Left ventricle myocardium inferior (tissue), 1 donor: ENCODE results near the gene GRB10. TPM values are rescaled to one million over a fixed set of nuclear protein-coding genes. Genes with fewer than 3 reads are reported as not detected.

Experiments
- DNase-seq: peaks from one replicate; pipeline ENCODE4 v3.0.0-alpha.2; 2020
- H3K27ac ChIP-seq: fragments of 200-600 bp; replicated peaks from 2 replicates; pipeline ENCODE4 v1.8.0; 2021
- H3K27me3 ChIP-seq: fragments of 200-600 bp; 2 replicates; pipeline ENCODE4 v1.8.0; 2021; ENCODE audit warnings: low read depth
- H3K36me3 ChIP-seq: fragments of 200-600 bp; 2 replicates; pipeline ENCODE4 v1.8.0; 2021
- H3K4me1 ChIP-seq: fragments of 200-600 bp; 2 replicates; pipeline ENCODE4 v1.8.0; 2021
- H3K4me3 ChIP-seq: fragments of 200-600 bp; 2 replicates; pipeline ENCODE4 v1.8.0; 2021; ENCODE audit warnings: mild to moderate bottlenecking, moderate library complexity
- H3K9me3 ChIP-seq: fragments of 200-600 bp; replicated peaks from 2 replicates; pipeline ENCODE4 v1.8.0; 2021
- intact Hi-C: fragments of 100-400 bp; cut with micrococcal nuclease; formaldehyde crosslinking; loops from one replicate; pipeline ENCODE4 v1.11.0; 2022
- total RNA-seq: library from RNA; stranded (reverse); fragmentation: NEBNext Ultra II Directional; extraction: Animal tissue kit (Norgen Biotek cat#: 25700); gene quantifications from one replicate; pipeline ENCODE4 v1.2.1, GENCODE V29; 2021
- TF ChIP-seq, protein P1 (sequence below): fragments of 200-600 bp; IDR thresholded peaks from 2 replicates; pipeline ENCODE4 v1.8.0; 2021; ENCODE audit warnings: antibody characterized with exemption, mild to moderate bottlenecking, borderline replicate concordance
- donor health status: DM: no; HTN: yes; CAD: no; lungs with severe emphysema.

The GRB10 gene
- total RNA-seq, 1 donor from 2014 or later = 40.6 TPM

DNA sequence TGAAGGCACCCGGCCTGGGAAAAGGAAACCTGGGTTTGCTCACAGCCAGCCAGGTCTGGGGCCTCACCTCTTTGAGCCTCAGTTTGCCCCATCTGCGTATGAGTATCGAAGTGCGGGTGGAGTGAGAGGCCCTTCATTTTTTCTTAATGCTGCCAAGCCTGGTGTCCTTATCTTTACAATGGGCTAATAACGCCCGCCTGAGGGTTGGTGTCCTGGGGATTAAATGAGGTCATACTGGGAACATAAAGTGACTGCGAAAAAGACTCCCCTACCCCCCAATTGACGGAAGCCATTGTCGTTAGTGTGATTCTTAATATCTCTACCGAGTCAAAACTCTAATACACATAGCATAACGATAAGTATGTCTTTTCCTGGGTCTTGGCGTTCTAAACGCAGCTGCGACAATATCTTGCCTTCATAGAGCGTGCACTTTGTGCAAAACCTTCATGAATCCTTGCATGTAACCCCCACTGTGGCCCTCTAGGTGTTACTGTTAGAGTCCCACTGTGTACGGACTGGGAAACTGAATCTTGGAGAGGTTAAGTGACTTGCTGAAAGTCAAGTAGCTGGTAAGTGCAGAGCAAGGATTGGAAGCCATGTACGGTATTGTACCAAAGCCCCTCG is 11.4 kb upstream of the GRB10 start:
- Histone ChIP-seq H3K27me3 (no peaks in the 10 kb centered on the region), H3K36me3 (no peaks in the 10 kb centered on the region), H3K4me1 (peaks cover 37% of the 10 kb centered on the region), H3K27ac (peak overlapping the region; percentile 91), H3K4me3 (peak overlapping the region; percentile 81), H3K9me3 (peaks cover 8% of the 10 kb centered on the region)
- TF ChIP-seq, protein P1, sequence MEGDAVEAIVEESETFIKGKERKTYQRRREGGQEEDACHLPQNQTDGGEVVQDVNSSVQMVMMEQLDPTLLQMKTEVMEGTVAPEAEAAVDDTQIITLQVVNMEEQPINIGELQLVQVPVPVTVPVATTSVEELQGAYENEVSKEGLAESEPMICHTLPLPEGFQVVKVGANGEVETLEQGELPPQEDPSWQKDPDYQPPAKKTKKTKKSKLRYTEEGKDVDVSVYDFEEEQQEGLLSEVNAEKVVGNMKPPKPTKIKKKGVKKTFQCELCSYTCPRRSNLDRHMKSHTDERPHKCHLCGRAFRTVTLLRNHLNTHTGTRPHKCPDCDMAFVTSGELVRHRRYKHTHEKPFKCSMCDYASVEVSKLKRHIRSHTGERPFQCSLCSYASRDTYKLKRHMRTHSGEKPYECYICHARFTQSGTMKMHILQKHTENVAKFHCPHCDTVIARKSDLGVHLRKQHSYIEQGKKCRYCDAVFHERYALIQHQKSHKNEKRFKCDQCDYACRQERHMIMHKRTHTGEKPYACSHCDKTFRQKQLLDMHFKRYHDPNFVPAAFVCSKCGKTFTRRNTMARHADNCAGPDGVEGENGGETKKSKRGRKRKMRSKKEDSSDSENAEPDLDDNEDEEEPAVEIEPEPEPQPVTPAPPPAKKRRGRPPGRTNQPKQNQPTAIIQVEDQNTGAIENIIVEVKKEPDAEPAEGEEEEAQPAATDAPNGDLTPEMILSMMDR = no peak
- no peak for DNase-seq
- intact Hi-C loops = loop anchor here (5.0 to 10.0 kb wide), 2 partner anchors 161 to 348 kb away; no protein-coding TSS in a partner anchor

DNA sequence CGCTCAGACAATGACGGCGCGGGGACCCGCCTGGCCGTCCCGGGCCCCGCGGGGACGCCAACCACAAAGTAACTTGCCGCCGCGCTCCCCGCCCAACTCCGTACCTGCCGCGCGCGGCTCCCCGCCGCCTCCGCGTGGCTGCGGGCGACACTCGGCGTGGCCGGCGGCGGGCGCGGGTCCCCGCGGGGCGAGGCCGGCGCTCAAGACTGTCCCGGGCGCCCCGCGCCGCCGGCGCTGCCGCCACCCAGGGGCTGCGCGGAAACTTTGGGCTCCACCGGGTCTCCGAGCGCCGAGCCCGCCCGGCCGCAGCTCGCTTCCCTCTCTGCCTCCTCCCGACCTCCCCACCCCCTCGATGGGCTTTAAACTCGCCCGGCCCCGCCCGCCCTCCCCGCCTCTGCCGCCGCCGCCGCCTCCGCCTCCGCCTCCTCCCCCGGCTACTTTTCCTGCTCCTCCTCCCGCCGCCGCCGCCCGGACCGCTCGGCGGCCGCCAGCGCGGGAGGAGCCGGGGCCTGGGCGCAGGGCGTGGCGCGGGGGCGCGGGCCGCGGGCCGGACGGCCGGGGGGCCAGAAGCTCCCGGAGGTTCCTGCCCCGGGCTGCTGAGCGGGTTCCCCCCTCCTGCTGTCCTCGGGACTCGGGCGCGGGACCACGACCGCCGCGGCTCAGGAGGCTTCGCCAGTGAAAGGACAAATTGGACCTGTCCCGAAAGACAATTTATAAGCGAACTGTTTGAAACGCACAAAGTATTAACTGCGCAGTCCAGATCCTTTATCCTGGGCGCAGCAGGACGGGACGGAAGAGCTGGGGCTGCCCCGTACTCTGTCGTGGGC is 10.6 kb upstream of the GRB10 start:
- Histone ChIP-seq H3K36me3 (no peaks in the 10 kb centered on the region), H3K4me3 (peak overlapping the region; percentile 81), H3K4me1 (peaks cover 43% of the 10 kb centered on the region), H3K27ac (peak overlapping the region; percentile 91), H3K27me3 (no peaks in the 10 kb centered on the region), H3K9me3 (peaks cover 4% of the 10 kb centered on the region)
- TF ChIP-seq, protein P1 = no peak
- DNase-seq = peak; percentile 76
- intact Hi-C loops = loop anchor here (5.0 to 10.0 kb wide), 2 partner anchors 161 to 349 kb away; no protein-coding TSS in a partner anchor

DNA sequence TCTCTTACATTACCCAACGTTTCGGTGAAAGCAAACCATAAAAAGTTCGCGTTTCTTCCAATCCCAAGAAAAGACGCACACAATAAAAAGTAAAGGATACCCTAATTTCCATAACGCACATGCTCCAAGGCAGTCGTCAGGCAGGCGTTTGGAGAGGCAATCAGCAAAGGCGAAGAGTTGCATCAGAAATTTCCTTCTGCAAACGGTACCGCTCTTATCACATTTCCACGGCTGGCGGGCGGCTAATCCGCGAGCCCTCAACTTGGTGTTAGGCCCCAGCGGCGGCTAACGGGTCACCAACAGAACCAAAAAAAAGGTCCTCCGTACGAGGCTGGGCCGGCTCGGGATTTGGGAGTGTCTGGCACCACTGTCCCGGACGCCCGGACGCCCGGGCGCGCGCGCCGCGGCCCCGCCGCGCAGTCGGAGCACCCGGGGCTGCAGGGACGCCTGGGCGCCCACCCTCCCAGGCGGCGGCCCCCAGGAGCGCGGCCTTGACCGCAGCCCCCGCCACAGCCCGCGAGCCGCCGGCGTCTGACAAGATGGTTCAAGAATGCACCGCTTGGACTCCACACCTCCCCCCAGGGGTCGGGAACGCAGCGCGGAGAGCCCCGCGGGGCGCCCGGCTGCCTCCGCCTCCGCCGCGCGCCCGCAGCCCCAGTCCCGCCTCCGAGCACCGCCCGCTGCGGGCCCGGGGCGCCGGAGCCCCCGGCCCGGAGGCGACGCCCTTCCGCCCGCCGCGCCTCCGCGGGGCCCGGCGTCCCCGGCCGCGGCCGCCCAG is 9.8 kb upstream of the GRB10 start:
- Histone ChIP-seq H3K4me1 (peaks cover 51% of the 10 kb centered on the region), H3K27me3 (no peaks in the 10 kb centered on the region), H3K4me3 (peak overlapping the region; percentile 81), H3K9me3 (no peaks in the 10 kb centered on the region), H3K27ac (peak overlapping the region; percentile 91), H3K36me3 (no peaks in the 10 kb centered on the region)
- peak; percentile 43 for DNase-seq
- intact Hi-C loops = loop anchor here (5.0 to 10.0 kb wide), 2 partner anchors 162 to 350 kb away; no protein-coding TSS in a partner anchor
- TF ChIP-seq, protein P1 = no peak

DNA sequence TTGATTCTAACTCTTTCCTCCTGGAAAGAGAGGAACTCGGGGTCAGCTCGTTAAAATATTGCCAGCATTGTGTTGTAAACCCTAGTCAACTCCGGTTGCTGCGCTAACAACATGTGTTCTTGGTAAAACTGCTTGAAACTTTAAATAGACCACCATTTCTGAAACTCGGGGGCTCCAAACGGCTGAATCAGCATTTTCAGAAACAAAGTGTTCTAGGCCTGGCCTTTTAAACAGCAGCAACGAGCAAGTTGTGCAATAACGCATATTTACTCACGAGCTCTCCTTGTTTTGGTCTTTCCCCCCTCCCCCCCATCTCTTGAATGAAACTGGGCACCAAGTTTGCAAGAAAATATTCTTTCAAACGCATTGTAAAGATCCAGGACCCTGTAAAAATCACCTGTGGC is 9.2 kb upstream of the GRB10 start:
- Histone ChIP-seq H3K4me1 (peaks cover 55% of the 10 kb centered on the region), H3K4me3 (peak overlapping the region; percentile 81), H3K9me3 (no peaks in the 10 kb centered on the region), H3K36me3 (no peaks in the 10 kb centered on the region), H3K27ac (peak overlapping the region; percentile 91), H3K27me3 (no peaks in the 10 kb centered on the region)
- intact Hi-C loops = loop anchor here (5.0 to 10.0 kb wide), 2 partner anchors 163 to 350 kb away; no protein-coding TSS in a partner anchor
- DNase-seq = no peak
- TF ChIP-seq, protein P1 = no peak

DNA sequence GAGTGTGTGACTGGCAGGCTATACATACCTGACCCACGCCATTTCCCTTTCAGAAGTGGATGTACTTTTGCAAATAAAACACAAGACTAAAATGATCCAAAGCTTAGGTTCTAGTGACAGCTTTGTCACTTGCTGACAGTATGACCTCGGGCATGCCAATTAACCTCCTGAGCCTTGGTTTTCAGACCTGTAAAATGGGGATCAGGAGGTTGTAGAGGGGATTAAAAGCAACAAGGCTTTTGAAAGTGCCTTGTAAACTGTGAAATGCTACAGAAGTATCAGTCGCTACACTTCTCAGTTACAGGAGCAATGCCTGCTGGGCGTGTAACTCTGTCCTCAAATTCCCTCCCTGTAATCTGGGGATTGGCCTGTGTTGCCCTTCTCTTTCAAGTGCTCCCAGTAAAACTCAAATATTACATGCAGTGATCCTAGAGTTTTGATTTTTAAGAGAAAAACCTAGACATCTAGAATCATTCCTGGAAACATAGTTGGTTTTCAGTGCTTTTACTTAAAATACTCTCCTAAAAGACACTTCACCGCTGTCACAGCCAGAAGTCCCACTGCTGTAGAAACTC is 8.8 kb upstream of the GRB10 start:
- Histone ChIP-seq H3K4me3 (peak overlapping the region; percentile 81), H3K9me3 (no peaks in the 10 kb centered on the region), H3K27ac (peak overlapping the region; percentile 91), H3K27me3 (no peaks in the 10 kb centered on the region), H3K36me3 (no peaks in the 10 kb centered on the region), H3K4me1 (peaks cover 60% of the 10 kb centered on the region)
- TF ChIP-seq, protein P1 = no peak
- DNase-seq = no peak
- intact Hi-C loops = loop anchor here (5.0 to 10.0 kb wide), 2 partner anchors 163 to 351 kb away; no protein-coding TSS in a partner anchor
